ENCODE measurements around the gene PPP2R5C.

DNA sequence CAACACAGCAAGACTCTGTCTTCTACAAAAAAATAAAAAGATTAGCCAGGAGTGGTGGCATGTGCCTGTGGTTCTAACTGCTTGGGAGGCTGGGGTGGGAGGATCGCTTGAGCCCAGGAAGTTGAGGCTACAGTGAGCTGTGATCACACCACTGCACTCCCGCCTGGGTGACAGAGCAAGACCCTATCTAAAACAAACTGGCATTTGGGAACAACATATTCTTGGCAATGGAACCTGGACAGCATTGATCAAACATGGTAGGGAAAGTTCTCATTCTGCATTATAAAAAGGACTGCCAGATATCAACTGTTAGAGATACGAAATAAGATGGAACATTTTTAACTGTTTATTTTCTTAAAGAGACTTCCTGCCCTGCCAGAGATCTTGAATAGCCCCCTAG lies 81.5 kb downstream of the PPP2R5C start:
- TF ChIP-seq POLR2A (conservative IDR thresholded peaks at IDR 0.05) (no peak), ETV6 (IDR thresholded peaks at IDR 0.05; ENCODE audit: borderline replicate concordance in 1 of 2, low read depth in 2 of 2, low read length in 1 of 2) (no peak), ETV6 (CRISPR knock-in tag; IDR thresholded peaks at IDR 0.05; ENCODE audit: borderline replicate concordance) (no peak), CREB1 (IDR thresholded peaks at IDR 0.05) (no peak), CREB1 (CRISPR knock-in tag; IDR thresholded peaks at IDR 0.05) (no peak), SP2 (IDR thresholded peaks at IDR 0.05; ENCODE audit: extremely low read depth, low read depth, low read length, poor library complexity, severe bottlenecking) (no peak), GABPA (tag; conservative IDR thresholded peaks at IDR 0.05; ENCODE audit: low read depth) (no peak), ZNF121 (CRISPR knock-in tag; conservative IDR thresholded peaks at IDR 0.05) (no peak), GATA2 (CRISPR knock-in tag; IDR thresholded peaks at IDR 0.05) (no peak), RB1 (IDR thresholded peaks at IDR 0.05; ENCODE audit: low read depth) (no peak), CHD4 (IDR thresholded peaks at IDR 0.05; ENCODE audit: insufficient read depth, insufficient replicate concordance, low read depth, low read length, poor library complexity, severe bottlenecking) (no peak)
- TF ChIP-seq, protein P1, sequence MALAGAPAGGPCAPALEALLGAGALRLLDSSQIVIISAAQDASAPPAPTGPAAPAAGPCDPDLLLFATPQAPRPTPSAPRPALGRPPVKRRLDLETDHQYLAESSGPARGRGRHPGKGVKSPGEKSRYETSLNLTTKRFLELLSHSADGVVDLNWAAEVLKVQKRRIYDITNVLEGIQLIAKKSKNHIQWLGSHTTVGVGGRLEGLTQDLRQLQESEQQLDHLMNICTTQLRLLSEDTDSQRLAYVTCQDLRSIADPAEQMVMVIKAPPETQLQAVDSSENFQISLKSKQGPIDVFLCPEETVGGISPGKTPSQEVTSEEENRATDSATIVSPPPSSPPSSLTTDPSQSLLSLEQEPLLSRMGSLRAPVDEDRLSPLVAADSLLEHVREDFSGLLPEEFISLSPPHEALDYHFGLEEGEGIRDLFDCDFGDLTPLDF (CRISPR knock-in tag; IDR thresholded peaks at IDR 0.05) = no peak
- TF ChIP-seq, protein P2, sequence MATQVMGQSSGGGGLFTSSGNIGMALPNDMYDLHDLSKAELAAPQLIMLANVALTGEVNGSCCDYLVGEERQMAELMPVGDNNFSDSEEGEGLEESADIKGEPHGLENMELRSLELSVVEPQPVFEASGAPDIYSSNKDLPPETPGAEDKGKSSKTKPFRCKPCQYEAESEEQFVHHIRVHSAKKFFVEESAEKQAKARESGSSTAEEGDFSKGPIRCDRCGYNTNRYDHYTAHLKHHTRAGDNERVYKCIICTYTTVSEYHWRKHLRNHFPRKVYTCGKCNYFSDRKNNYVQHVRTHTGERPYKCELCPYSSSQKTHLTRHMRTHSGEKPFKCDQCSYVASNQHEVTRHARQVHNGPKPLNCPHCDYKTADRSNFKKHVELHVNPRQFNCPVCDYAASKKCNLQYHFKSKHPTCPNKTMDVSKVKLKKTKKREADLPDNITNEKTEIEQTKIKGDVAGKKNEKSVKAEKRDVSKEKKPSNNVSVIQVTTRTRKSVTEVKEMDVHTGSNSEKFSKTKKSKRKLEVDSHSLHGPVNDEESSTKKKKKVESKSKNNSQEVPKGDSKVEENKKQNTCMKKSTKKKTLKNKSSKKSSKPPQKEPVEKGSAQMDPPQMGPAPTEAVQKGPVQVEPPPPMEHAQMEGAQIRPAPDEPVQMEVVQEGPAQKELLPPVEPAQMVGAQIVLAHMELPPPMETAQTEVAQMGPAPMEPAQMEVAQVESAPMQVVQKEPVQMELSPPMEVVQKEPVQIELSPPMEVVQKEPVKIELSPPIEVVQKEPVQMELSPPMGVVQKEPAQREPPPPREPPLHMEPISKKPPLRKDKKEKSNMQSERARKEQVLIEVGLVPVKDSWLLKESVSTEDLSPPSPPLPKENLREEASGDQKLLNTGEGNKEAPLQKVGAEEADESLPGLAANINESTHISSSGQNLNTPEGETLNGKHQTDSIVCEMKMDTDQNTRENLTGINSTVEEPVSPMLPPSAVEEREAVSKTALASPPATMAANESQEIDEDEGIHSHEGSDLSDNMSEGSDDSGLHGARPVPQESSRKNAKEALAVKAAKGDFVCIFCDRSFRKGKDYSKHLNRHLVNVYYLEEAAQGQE (IDR thresholded peaks at IDR 0.05; ENCODE audit: borderline replicate concordance) = no peak
- TF ChIP-seq, protein P2 (CRISPR knock-in tag; IDR thresholded peaks at IDR 0.05; ENCODE audit: low read depth) = no peak
- TF ChIP-seq, protein P3, sequence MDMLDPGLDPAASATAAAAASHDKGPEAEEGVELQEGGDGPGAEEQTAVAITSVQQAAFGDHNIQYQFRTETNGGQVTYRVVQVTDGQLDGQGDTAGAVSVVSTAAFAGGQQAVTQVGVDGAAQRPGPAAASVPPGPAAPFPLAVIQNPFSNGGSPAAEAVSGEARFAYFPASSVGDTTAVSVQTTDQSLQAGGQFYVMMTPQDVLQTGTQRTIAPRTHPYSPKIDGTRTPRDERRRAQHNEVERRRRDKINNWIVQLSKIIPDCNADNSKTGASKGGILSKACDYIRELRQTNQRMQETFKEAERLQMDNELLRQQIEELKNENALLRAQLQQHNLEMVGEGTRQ (CRISPR knock-in tag; IDR thresholded peaks at IDR 0.05) = no peak
